RWPE2 (cell line): ENCODE data around the gene OR2T4.

Experiments used
- ATAC-seq: fragments of 200-7000 bp; cut with Tn5 transposase; 3 replicates; pipeline ENCODE4 v1.9.1; 2021; ENCODE audit warnings: low read depth
- DNase-seq: peaks from one replicate; pipeline ENCODE4 v3.0.0-alpha.2; 2020; ENCODE audit warnings: low spot score
- H3K27ac ChIP-seq: fragments of 450-650 bp; 2 replicates; pipeline ENCODE4 v1.5.1; 2017; ENCODE audit warnings: mild to moderate bottlenecking; ENCODE audit not compliant: poor library complexity, severe bottlenecking
- H3K27me3 ChIP-seq: fragments of 250-450 bp; sonication (Bioruptor Pico); 2 replicates; pipeline ENCODE4 v1.5.1; 2021; ENCODE audit warnings: mild to moderate bottlenecking, moderate library complexity; ENCODE audit not compliant: insufficient read depth, poor library complexity, severe bottlenecking
- H3K36me3 ChIP-seq: fragments of 250-450 bp; sonication (Bioruptor Pico); 2 replicates; pipeline ENCODE4 v1.5.1; 2020; ENCODE audit warnings: low read depth, mild to moderate bottlenecking, moderate library complexity
- H3K4me1 ChIP-seq: fragments of 250-450 bp; sonication (Bioruptor Pico); 2 replicates; pipeline ENCODE4 v1.5.1; 2021; ENCODE audit warnings: mild to moderate bottlenecking, moderate library complexity; ENCODE audit not compliant: insufficient read depth, poor library complexity, severe bottlenecking
- H3K4me3 ChIP-seq: fragments of 250-450 bp; sonication (Bioruptor Pico); 2 replicates; pipeline ENCODE4 v1.5.1; 2021; ENCODE audit warnings: mild to moderate bottlenecking, moderate library complexity; ENCODE audit not compliant: severe bottlenecking
- H3K9me3 ChIP-seq: fragments of 250-450 bp; sonication (Bioruptor Pico); 2 replicates; pipeline ENCODE4 v1.5.1; 2021; ENCODE audit warnings: mild to moderate bottlenecking, moderate library complexity; ENCODE audit not compliant: severe bottlenecking
- CTCF ChIP-seq: fragments of 450-650 bp; IDR thresholded peaks from one replicate; pipeline ENCODE4 v1.5.1; 2017; ENCODE audit warnings: mild to moderate bottlenecking, moderate library complexity; ENCODE audit not compliant: poor library complexity, severe bottlenecking

The OR2T4 gene

GRCh38 chr1:248404024-248404423, 42.6 kb downstream of the OR2T4 start:
- TF ChIP-seq CTCF = no peak
- H3K4me1 ChIP-seq = no peaks in the 10 kb centered on the region
- ATAC-seq (no peak), DNase-seq (no peak)
- H3K4me3 ChIP-seq = no peak overlapping the region
- H3K27me3 ChIP-seq = no peaks in the 10 kb centered on the region
- H3K9me3 ChIP-seq = no peaks in the 10 kb centered on the region
- no peaks in the 10 kb centered on the region for H3K36me3 ChIP-seq
- H3K27ac ChIP-seq = no peak overlapping the region

GRCh38 chr1:248406721-248407692, 45.5 kb downstream of the OR2T4 start:
- ATAC-seq (no peak), DNase-seq (no peak)
- Histone ChIP-seq H3K27ac (no peak overlapping the region), H3K4me3 (no peak overlapping the region), H3K36me3 (no peaks in the 10 kb centered on the region), H3K27me3 (no peaks in the 10 kb centered on the region), H3K4me1 (no peaks in the 10 kb centered on the region), H3K9me3 (no peaks in the 10 kb centered on the region)
- TF ChIP-seq CTCF = no peak
